HepG2 (cell line): ENCODE results near the gene EVL. TPM values are rescaled to one million over a fixed set of nuclear protein-coding genes. Genes with fewer than 3 reads are reported as not detected.

Experiments used
- ATAC-seq: fragments of 200-7000 bp; cut with Tn5 transposase; 3 replicates; pipeline ENCODE4 v1.9.1; 2020; ENCODE audit warnings: mild to moderate bottlenecking, moderate library complexity
- BruUV-seq: library from RNA; stranded (reverse); fragments of 400-500 nt; replicated peaks from 2 replicates; lab custom pipeline; 2021; lab: Mats Ljungman, UMichigan
- CTCF ChIA-PET: fragments of 300-600 bp; formaldehyde crosslinking; extraction: SDS; loops from one replicate; lab custom pipeline; 2021; ENCODE audit warnings: low total read pairs, inconsistent platforms, low intra/inter-chr PET ratio; lab: Yijun Ruan, JAX
- POLR2A ChIA-PET: fragments of 350-600 bp; sonication (Branson Sonifier 250); formaldehyde crosslinking; loops from one replicate; lab custom pipeline; 2020; ENCODE audit warnings: antibody characterized with exemption, inconsistent platforms; lab: Yijun Ruan, JAX
- DNase-seq: peaks from one replicate; pipeline ENCODE4 v3.0.0-alpha.2; 2015; ENCODE audit warnings: low spot score
- FAIRE-seq: peaks from 3 replicates; lab custom pipeline; 2011; peaks lifted over from hg19 to GRCh38; lab: Jason Lieb, UNC
- H2AFZ ChIP-seq: one replicate; pipeline ENCODE4 v1.6.1; 2011; ENCODE audit warnings: low read length, inconsistent platforms
- H3K27ac ChIP-seq: fragments of 300-600 bp; 3 replicates; pipeline ENCODE4 v1.8.0; 2011; ENCODE audit warnings: mixed run types, mild to moderate bottlenecking, mixed read lengths, low read length, inconsistent platforms; ENCODE audit not compliant: insufficient read depth; ENCODE audit errors: extremely low read length
- H3K27me3 ChIP-seq, 2 experiments: fragments of 200-600 bp in 1 of 2; 2 replicates in 1 of 2; 3 replicates in 1 of 2; pipeline versions ENCODE4 v1.6.0 to v1.8.0; 2011; ENCODE audit warnings: low read length in 2 of 2, mild to moderate bottlenecking in 2 of 2, moderate library complexity in 2 of 2, inconsistent platforms in 1 of 2; ENCODE audit not compliant: insufficient read depth in 2 of 2, control insufficient read depth in 1 of 2
- H3K36me3 ChIP-seq, 2 experiments: fragments of 200-600 bp in 1 of 2; replicated peaks in 1 of 2; 2 replicates in 1 of 2; 3 replicates in 1 of 2; pipeline versions ENCODE4 v1.5.1 to v1.8.0; 2011; ENCODE audit warnings: low read length in 2 of 2, inconsistent platforms in 1 of 2; ENCODE audit not compliant: insufficient read depth in 2 of 2, control insufficient read depth in 1 of 2
- H3K4me1 ChIP-seq: 2 replicates; pipeline ENCODE4 v1.5.1; 2012; ENCODE audit warnings: low read length, inconsistent platforms; ENCODE audit not compliant: insufficient read depth
- H3K4me2 ChIP-seq: 2 replicates; pipeline ENCODE4 v1.6.0; 2011; ENCODE audit warnings: low read depth, low read length, inconsistent platforms
- H3K4me3 ChIP-seq, 3 experiments: fragments of 200-600 bp in 1 of 3; sonication (generic), shearing (Covaris generic) in 1 of 3; replicated peaks in 1 of 3; 2 replicates each; pipeline ENCODE4 v1.5.1; 2011 to 2016; ENCODE audit warnings: low read length in 3 of 3, inconsistent platforms in 2 of 3, low read depth in 2 of 3, mild to moderate bottlenecking in 2 of 3, control low read depth in 1 of 3, mixed read lengths in 1 of 3; ENCODE audit not compliant: insufficient read depth in 1 of 3
- H3K79me2 ChIP-seq: one replicate; pipeline ENCODE4 v1.6.1; 2011; ENCODE audit warnings: low read length, inconsistent platforms; ENCODE audit not compliant: insufficient read depth
- H3K9ac ChIP-seq: 2 replicates; pipeline ENCODE4 v1.6.0; 2011; ENCODE audit warnings: mild to moderate bottlenecking, low read depth, low read length, inconsistent platforms; ENCODE audit not compliant: insufficient read depth
- H3K9me3 ChIP-seq: 2 replicates; pipeline ENCODE4 v1.5.1; 2012; ENCODE audit warnings: mild to moderate bottlenecking, low read length
- H4K20me1 ChIP-seq: 2 replicates; pipeline ENCODE4 v1.6.0; 2011; ENCODE audit warnings: inconsistent platforms, mild to moderate bottlenecking, low read length, moderate library complexity; ENCODE audit not compliant: insufficient read depth
- REXO4 ChIP-seq: sonication (generic); formaldehyde crosslinking; IDR thresholded peaks from 2 replicates; pipeline ENCODE4 v1.8.0; 2022; ENCODE audit warnings: missing genetic modification reagents, mild to moderate bottlenecking, borderline replicate concordance
- TRIM24 ChIP-seq: sonication (generic); formaldehyde crosslinking; IDR thresholded peaks from 2 replicates; pipeline ENCODE4 v1.8.0; 2022; ENCODE audit warnings: mild to moderate bottlenecking, missing genetic modification reagents
- ZNF256 ChIP-seq: sonication (generic); formaldehyde crosslinking; conservative IDR thresholded peaks from 2 replicates; pipeline ENCODE4 v1.4.0; 2020; ENCODE audit warnings: missing genetic modification reagents
- ZNF282 ChIP-seq: fragments of 450-650 bp; IDR thresholded peaks from 2 replicates; pipeline ENCODE4 v1.6.1; 2018; ENCODE audit not compliant: partially characterized antibody
- ZNF879 ChIP-seq: sonication (generic); formaldehyde crosslinking; IDR thresholded peaks from 2 replicates; pipeline ENCODE4 v1.8.1; 2023; ENCODE audit warnings: missing genetic modification reagents
- ZSCAN12 ChIP-seq: sonication (generic); formaldehyde crosslinking; IDR thresholded peaks from 2 replicates; pipeline ENCODE4 v1.9.0; 2021; ENCODE audit warnings: mild to moderate bottlenecking, missing genetic modification reagents
- WGBS: methylation state at CpG from one replicate; pipeline ENCODE4 v1.1.6; 2017; ENCODE audit warnings: low lambda C conversion rate; 5-methylcytosine and 5-hydroxymethylcytosine counted together
- in situ Hi-C: cut with HindIII; loops from 2 replicates; pipeline ENCODE4 v1.10.0; 2017; ENCODE audit warnings: low pct_unique_long_range_greater_than_20kb; ENCODE audit not compliant: extremely low pct_ligation_motif_present
- intact Hi-C: fragments of 100-400 bp; cut with micrococcal nuclease; formaldehyde crosslinking; loops from one replicate; pipeline ENCODE4 v1.10.0; 2022; ENCODE audit not compliant: unreplicated experiment
- polyA plus RNA-seq, 8 experiments: library from polyadenylated mRNA; depleted of rRNA in 3 of 8; stranded (reverse) in 7 of 8; unstranded in 1 of 8; fragments of >200 nt; fragmentation: Illumina TruSeq in 4 of 8; extraction: Trizol in 4 of 8; gene quantifications; 2 replicates each; pipeline versions ENCODE4 v1.2.1 to v1.2.3, GENCODE V29; 2011 to 2016; ENCODE audit warnings: low read depth in 4 of 8, missing spikeins in 1 of 8, mixed read lengths in 1 of 8; ENCODE audit not compliant: insufficient read depth in 1 of 8
- total RNA-seq, 5 experiments: library from RNA; depleted of rRNA; stranded (reverse); fragments of >200 nt; fragmentation: Illumina TruSeq; extraction: Trizol; gene quantifications; 2 replicates each; pipeline ENCODE4 v1.2.3, GENCODE V29; 2016; ENCODE audit warnings: low read depth in 1 of 5
- TF ChIP-seq, protein P1 (sequence below), 2 experiments: sonication (generic) in 1 of 2; formaldehyde crosslinking in 1 of 2; IDR thresholded peaks; 2 replicates each; pipeline versions ENCODE4 v1.4.0 to v1.6.1; 2016 to 2020; ENCODE audit warnings: borderline replicate concordance in 1 of 2, low read depth in 1 of 2, mild to moderate bottlenecking in 1 of 2, missing genetic modification reagents in 1 of 2
- TF ChIP-seq, protein P2 (sequence below): IDR thresholded peaks from 2 replicates; pipeline ENCODE4 v1.6.1; 2016; ENCODE audit warnings: low read depth

Gene EVL
- total and polyA plus RNA-seq, 2 of the 13 experiments (the other 11 are each of a cell fraction or from before 2014, with no cell fraction given) = 15.1 to 31.2 TPM

DNA sequence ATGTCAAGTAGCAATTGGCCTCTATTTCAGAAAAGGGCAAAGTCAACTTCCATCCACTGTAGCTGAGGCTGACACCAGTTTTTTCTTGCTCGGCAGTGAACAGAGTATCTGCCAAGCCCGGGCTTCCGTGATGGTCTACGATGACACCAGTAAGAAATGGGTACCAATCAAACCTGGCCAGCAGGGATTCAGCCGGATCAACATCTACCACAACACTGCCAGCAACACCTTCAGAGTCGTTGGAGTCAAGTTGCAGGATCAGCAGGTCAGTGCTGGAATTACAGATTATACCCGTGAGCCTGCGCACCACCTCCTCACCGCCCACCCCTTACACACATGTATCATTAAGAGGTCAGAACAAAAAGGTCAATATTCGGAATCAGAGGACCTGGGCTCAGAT is 19.4 kb downstream of the EVL start:
- no peak overlapping the region for H3K4me2 ChIP-seq
- WGBS = 93% methylated on average over 8 of the region's 10 CpGs
- no peaks in the 10 kb centered on the region for H3K9me3 ChIP-seq
- no TSS peak for BruUV-seq
- ChIA-PET CTCF (no interaction called here), POLR2A (no interaction called here)
- no peak for FAIRE-seq
- ATAC-seq = no peak
- no peak overlapping the region for H3K9ac ChIP-seq
- no peak overlapping the region for H3K27ac ChIP-seq
- H3K4me1 ChIP-seq = no peaks in the 10 kb centered on the region
- TF ChIP-seq, protein P1, sequence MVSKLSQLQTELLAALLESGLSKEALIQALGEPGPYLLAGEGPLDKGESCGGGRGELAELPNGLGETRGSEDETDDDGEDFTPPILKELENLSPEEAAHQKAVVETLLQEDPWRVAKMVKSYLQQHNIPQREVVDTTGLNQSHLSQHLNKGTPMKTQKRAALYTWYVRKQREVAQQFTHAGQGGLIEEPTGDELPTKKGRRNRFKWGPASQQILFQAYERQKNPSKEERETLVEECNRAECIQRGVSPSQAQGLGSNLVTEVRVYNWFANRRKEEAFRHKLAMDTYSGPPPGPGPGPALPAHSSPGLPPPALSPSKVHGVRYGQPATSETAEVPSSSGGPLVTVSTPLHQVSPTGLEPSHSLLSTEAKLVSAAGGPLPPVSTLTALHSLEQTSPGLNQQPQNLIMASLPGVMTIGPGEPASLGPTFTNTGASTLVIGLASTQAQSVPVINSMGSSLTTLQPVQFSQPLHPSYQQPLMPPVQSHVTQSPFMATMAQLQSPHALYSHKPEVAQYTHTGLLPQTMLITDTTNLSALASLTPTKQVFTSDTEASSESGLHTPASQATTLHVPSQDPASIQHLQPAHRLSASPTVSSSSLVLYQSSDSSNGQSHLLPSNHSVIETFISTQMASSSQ (IDR thresholded peaks at IDR 0.05; ENCODE audit: low read depth) = no peak
- TF ChIP-seq, protein P1 (CRISPR knock-in tag; IDR thresholded peaks at IDR 0.05; ENCODE audit: borderline replicate concordance) = no peak
- TF ChIP-seq ZSCAN12 (CRISPR knock-in tag) (no peak), REXO4 (CRISPR knock-in tag) (no peak), ZNF282 (no peak), TRIM24 (CRISPR knock-in tag) (no peak), ZNF256 (CRISPR knock-in tag) (no peak), ZNF879 (CRISPR knock-in tag) (no peak)
- TF ChIP-seq, protein P2, sequence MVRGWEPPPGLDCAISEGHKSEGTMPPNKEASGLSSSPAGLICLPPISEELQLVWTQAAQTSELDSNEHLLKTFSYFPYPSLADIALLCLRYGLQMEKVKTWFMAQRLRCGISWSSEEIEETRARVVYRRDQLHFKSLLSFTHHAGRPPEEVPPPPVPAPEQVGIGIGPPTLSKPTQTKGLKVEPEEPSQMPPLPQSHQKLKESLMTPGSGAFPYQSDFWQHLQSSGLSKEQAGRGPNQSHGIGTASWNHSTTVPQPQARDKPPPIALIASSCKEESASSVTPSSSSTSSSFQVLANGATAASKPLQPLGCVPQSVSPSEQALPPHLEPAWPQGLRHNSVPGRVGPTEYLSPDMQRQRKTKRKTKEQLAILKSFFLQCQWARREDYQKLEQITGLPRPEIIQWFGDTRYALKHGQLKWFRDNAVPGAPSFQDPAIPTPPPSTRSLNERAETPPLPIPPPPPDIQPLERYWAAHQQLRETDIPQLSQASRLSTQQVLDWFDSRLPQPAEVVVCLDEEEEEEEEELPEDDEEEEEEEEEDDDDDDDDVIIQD (CRISPR knock-in tag) = no peak
- TF ChIP-seq, all 625 proteins: peak for 0
- Histone ChIP-seq H3K4me3 (no peak overlapping the region), H2AFZ (no peak overlapping the region), H3K36me3 (peaks cover 5 to 16% of the 10 kb centered on the region in 2 experiments; a peak in 2 of 5 replicates), H3K79me2 (no peaks in the 10 kb centered on the region), H3K27me3 (no peaks in the 10 kb centered on the region), H4K20me1 (no peaks in the 10 kb centered on the region)
- DNase-seq = no peak
- in situ Hi-C loops (no loop called here), intact Hi-C loops (no loop called here)
